ENCODE data around the gene B4GALT6. TPM values are rescaled to one million over a fixed set of nuclear protein-coding genes. Genes with fewer than 3 reads are reported as not detected.

The B4GALT6 gene
- polyA plus RNA-seq, 1 donor from 2014 or later, result 19.4 TPM

DNA sequence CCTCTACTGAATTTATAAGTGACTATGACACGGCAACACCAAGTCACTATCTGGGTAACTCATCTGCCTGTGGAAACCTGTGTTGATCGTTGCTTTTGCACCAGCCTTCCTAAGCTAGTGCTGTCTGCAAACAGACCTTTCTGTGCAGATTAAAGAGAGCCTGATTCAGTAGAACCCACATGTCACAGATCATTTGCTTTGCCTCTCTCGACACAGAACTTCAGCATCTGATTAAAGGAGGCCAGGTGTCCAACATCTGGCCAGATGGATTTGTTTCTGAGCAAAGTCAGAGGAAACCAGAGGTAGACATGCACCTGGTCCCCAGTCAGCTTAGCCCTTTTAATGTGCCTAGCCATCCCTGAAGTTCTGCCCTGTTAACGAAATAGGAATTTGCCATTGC lies 107.7 kb downstream of the B4GALT6 start:
- no peaks in the 10 kb centered on the region for H3K36me3 ChIP-seq (ENCODE audit: insufficient read depth, low read length)
- no peak for TF ChIP-seq RAD21 (conservative IDR thresholded peaks at IDR 0.05)
- TF ChIP-seq TAF1 (IDR thresholded peaks at IDR 0.05; ENCODE audit: low read depth), result no peak
- no peak for TF ChIP-seq POLR2AphosphoS5 (IDR thresholded peaks at IDR 0.05)
- TF ChIP-seq, protein P1, sequence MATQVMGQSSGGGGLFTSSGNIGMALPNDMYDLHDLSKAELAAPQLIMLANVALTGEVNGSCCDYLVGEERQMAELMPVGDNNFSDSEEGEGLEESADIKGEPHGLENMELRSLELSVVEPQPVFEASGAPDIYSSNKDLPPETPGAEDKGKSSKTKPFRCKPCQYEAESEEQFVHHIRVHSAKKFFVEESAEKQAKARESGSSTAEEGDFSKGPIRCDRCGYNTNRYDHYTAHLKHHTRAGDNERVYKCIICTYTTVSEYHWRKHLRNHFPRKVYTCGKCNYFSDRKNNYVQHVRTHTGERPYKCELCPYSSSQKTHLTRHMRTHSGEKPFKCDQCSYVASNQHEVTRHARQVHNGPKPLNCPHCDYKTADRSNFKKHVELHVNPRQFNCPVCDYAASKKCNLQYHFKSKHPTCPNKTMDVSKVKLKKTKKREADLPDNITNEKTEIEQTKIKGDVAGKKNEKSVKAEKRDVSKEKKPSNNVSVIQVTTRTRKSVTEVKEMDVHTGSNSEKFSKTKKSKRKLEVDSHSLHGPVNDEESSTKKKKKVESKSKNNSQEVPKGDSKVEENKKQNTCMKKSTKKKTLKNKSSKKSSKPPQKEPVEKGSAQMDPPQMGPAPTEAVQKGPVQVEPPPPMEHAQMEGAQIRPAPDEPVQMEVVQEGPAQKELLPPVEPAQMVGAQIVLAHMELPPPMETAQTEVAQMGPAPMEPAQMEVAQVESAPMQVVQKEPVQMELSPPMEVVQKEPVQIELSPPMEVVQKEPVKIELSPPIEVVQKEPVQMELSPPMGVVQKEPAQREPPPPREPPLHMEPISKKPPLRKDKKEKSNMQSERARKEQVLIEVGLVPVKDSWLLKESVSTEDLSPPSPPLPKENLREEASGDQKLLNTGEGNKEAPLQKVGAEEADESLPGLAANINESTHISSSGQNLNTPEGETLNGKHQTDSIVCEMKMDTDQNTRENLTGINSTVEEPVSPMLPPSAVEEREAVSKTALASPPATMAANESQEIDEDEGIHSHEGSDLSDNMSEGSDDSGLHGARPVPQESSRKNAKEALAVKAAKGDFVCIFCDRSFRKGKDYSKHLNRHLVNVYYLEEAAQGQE (IDR thresholded peaks at IDR 0.05; ENCODE audit: borderline replicate concordance), result no peak
- no peak for TF ChIP-seq MXI1 (conservative IDR thresholded peaks at IDR 0.05; ENCODE audit: poor library complexity, severe bottlenecking)
- TF ChIP-seq, protein P2, sequence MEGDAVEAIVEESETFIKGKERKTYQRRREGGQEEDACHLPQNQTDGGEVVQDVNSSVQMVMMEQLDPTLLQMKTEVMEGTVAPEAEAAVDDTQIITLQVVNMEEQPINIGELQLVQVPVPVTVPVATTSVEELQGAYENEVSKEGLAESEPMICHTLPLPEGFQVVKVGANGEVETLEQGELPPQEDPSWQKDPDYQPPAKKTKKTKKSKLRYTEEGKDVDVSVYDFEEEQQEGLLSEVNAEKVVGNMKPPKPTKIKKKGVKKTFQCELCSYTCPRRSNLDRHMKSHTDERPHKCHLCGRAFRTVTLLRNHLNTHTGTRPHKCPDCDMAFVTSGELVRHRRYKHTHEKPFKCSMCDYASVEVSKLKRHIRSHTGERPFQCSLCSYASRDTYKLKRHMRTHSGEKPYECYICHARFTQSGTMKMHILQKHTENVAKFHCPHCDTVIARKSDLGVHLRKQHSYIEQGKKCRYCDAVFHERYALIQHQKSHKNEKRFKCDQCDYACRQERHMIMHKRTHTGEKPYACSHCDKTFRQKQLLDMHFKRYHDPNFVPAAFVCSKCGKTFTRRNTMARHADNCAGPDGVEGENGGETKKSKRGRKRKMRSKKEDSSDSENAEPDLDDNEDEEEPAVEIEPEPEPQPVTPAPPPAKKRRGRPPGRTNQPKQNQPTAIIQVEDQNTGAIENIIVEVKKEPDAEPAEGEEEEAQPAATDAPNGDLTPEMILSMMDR (IDR thresholded peaks at IDR 0.05; ENCODE audit: poor library complexity, severe bottlenecking), result no peak
- TF ChIP-seq EP300 (conservative IDR thresholded peaks at IDR 0.05; ENCODE audit: poor library complexity, severe bottlenecking), result no peak
- TF ChIP-seq EZH2 (IDR thresholded peaks at IDR 0.05; ENCODE audit: borderline replicate concordance, insufficient read depth, low read length, poor library complexity, severe bottlenecking), result no peak
- TF ChIP-seq SMC3 (conservative IDR thresholded peaks at IDR 0.05; ENCODE audit: poor library complexity), result no peak
- no peak overlapping the region for H3K4me2 ChIP-seq (ENCODE audit: low read length)
- no peaks in the 10 kb centered on the region for H3F3A ChIP-seq (ENCODE audit: insufficient read depth, low read length, poor library complexity, severe bottlenecking)
- no peak overlapping the region for H2AFZ ChIP-seq (ENCODE audit: low read depth, low read length)
- H3K79me2 ChIP-seq (replicated peaks; ENCODE audit: insufficient read depth, low read length), result no peaks in the 10 kb centered on the region
- no peak overlapping the region for H3K9ac ChIP-seq (ENCODE audit: low read length)
- no peak overlapping the region for H3K27ac ChIP-seq (ENCODE audit: low read length)
- no peaks in the 10 kb centered on the region for H3K9me2 ChIP-seq (ENCODE audit: insufficient read depth, low read length)
- H3K4me3 ChIP-seq (ENCODE audit: low read length), result no peak overlapping the region
- no peaks in the 10 kb centered on the region for H3K27me3 ChIP-seq (ENCODE audit: insufficient read depth, low read depth, low read length)
- no peaks in the 10 kb centered on the region for H4K20me1 ChIP-seq (ENCODE audit: insufficient read depth)
- H3K9me3 ChIP-seq (ENCODE audit: low read length), result no peaks in the 10 kb centered on the region

DNA sequence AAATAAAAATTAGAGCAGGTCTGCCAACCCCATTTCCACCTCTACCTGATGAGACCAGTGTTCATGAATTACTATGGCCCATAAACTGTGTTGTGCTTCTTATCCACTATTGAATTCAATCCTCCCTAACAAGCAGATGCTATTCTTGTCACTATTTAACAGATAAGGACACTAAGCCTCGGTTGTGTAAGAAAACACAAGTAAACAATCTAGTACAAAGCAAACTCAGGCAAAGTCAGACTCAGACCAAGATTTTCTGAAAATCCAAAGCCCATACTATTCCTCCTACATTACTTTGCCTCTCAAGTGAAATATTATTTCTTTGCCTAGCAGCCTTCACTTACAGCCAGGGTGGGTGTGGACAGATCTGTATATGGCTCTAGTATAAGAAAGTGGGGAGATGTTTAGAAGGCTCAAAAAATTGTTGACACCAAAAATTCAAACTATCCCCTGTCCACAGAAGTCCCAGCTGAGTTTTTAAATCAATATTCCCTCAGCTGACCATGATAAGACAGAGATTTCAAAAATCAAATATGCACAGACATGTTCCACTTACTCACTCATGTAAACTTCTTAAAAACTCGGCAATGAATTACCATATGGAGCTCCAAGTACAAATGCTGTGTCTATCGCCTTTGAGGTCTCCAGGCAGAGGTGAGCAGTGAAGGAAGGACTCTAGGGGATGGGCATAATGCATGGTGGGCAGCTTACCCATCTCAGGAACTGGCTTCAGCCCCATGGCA lies 108.7 kb downstream of the B4GALT6 start:
- no peaks in the 10 kb centered on the region for H3K9me2 ChIP-seq (ENCODE audit: insufficient read depth, low read length)
- H2AFZ ChIP-seq (ENCODE audit: low read depth, low read length), result no peak overlapping the region
- H3K9me3 ChIP-seq (ENCODE audit: low read length), result no peaks in the 10 kb centered on the region

More for the DNA sequence above, 108.7 kb downstream of the B4GALT6 start:
- no peak overlapping the region for H3K9ac ChIP-seq (ENCODE audit: low read length)
- H3K27me3 ChIP-seq (ENCODE audit: insufficient read depth, low read depth, low read length), result no peaks in the 10 kb centered on the region
- no peaks in the 10 kb centered on the region for H3K79me2 ChIP-seq (replicated peaks; ENCODE audit: insufficient read depth, low read length)
- H3K27ac ChIP-seq (ENCODE audit: low read length), result no peak overlapping the region
- no peak overlapping the region for H3K4me2 ChIP-seq (ENCODE audit: low read length)
- no peaks in the 10 kb centered on the region for H3F3A ChIP-seq (ENCODE audit: insufficient read depth, low read length, poor library complexity, severe bottlenecking)
- TF ChIP-seq, protein P1 (IDR thresholded peaks at IDR 0.05; ENCODE audit: borderline replicate concordance), result no peak
- TF ChIP-seq EP300 (conservative IDR thresholded peaks at IDR 0.05; ENCODE audit: poor library complexity, severe bottlenecking) (no peak), TAF1 (IDR thresholded peaks at IDR 0.05; ENCODE audit: low read depth) (no peak), EZH2 (IDR thresholded peaks at IDR 0.05; ENCODE audit: borderline replicate concordance, insufficient read depth, low read length, poor library complexity, severe bottlenecking) (no peak), RAD21 (conservative IDR thresholded peaks at IDR 0.05) (no peak), MXI1 (conservative IDR thresholded peaks at IDR 0.05; ENCODE audit: poor library complexity, severe bottlenecking) (no peak), POLR2AphosphoS5 (IDR thresholded peaks at IDR 0.05) (no peak), SMC3 (conservative IDR thresholded peaks at IDR 0.05; ENCODE audit: poor library complexity) (no peak)
- TF ChIP-seq, protein P2 (IDR thresholded peaks at IDR 0.05; ENCODE audit: poor library complexity, severe bottlenecking), result no peak
- H4K20me1 ChIP-seq (ENCODE audit: insufficient read depth), result no peaks in the 10 kb centered on the region
- no peaks in the 10 kb centered on the region for H3K36me3 ChIP-seq (ENCODE audit: insufficient read depth, low read length)
- H3K4me3 ChIP-seq (ENCODE audit: low read length), result no peak overlapping the region
